KOPT-K1 (cell line): ENCODE data around the gene CCDC47.

ENCODE experiments used
- H3K27ac ChIP-seq: fragments of 200-600 bp; sonication (generic); 2 replicates; pipeline ENCODE4 v1.5.1; 2016; ENCODE audit warnings: antibody characterized with exemption, mild to moderate bottlenecking, low read depth, low read length; ENCODE audit not compliant: poor library complexity, severe bottlenecking
- H3K36me3 ChIP-seq: fragments of 200-600 bp; sonication (generic); 2 replicates; pipeline ENCODE4 v1.5.1; 2017; ENCODE audit warnings: antibody characterized with exemption, mild to moderate bottlenecking, low read length, moderate library complexity; ENCODE audit not compliant: insufficient read depth
- H3K9me3 ChIP-seq: fragments of 200-600 bp; sonication (generic); 2 replicates; pipeline ENCODE4 v1.5.1; 2017; ENCODE audit warnings: antibody characterized with exemption, low read length, mild to moderate bottlenecking; ENCODE audit not compliant: insufficient read depth, poor library complexity, severe bottlenecking

The CCDC47 gene

GRCh38 chr17:63718988-63719387, 54.4 kb downstream of the CCDC47 start:
- Histone ChIP-seq H3K36me3 (peaks cover 52% of the 10 kb centered on the region), H3K27ac (no peak overlapping the region)

GRCh38 chr17:63716426-63716825, 57.0 kb downstream of the CCDC47 start:
- H3K9me3 ChIP-seq, result no peaks in the 10 kb centered on the region
- peaks cover 56% of the 10 kb centered on the region for H3K36me3 ChIP-seq
- H3K27ac ChIP-seq, result no peak overlapping the region

More at GRCh38 chr17:63718988-63719387, 54.4 kb downstream of the CCDC47 start:
- no peaks in the 10 kb centered on the region for H3K9me3 ChIP-seq

- Histone ChIP-seq H3K27ac (no peak overlapping the region), H3K36me3 (peaks cover 73% of the 10 kb centered on the region), H3K9me3 (no peaks in the 10 kb centered on the region)
Measured at GRCh38 chr17:63714550-63715277, 58.7 kb downstream of the CCDC47 start.

- Histone ChIP-seq H3K9me3 (no peaks in the 10 kb centered on the region), H3K36me3 (peaks cover 92% of the 10 kb centered on the region), H3K27ac (no peak overlapping the region)
Measured at GRCh38 chr17:63709110-63709509, 64.3 kb downstream of the CCDC47 start.

DNA sequence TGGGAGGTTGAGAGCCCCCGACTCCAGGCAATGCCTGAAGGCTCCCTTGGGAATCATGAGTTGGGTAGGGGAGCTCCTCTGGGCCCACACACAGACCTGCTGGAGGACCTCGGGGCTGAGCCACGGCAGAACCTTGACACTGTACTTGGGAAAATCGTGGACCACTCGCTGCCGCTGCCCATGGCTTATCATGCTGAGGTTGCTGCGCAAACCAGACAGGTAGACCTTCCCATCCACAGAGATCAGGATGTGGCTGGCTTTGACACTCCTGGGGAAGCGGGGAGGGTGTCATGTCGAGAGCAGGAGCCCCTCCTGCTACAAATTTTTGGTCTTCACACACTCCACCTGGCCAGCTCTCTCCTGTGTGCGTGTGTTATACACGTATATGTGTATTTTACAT, 66.2 kb downstream of the CCDC47 start:
- Histone ChIP-seq H3K9me3 (no peaks in the 10 kb centered on the region), H3K27ac (no peak overlapping the region), H3K36me3 (peaks cover 89% of the 10 kb centered on the region)

- Histone ChIP-seq H3K36me3 (peaks cover 82% of the 10 kb centered on the region), H3K9me3 (no peaks in the 10 kb centered on the region), H3K27ac (no peak overlapping the region)
Measured at GRCh38 chr17:63706336-63707082, 66.9 kb downstream of the CCDC47 start.

- Histone ChIP-seq H3K27ac (no peak overlapping the region), H3K9me3 (no peaks in the 10 kb centered on the region), H3K36me3 (peaks cover 74% of the 10 kb centered on the region)
Measured at GRCh38 chr17:63705657-63706056, 67.7 kb downstream of the CCDC47 start.

DNA sequence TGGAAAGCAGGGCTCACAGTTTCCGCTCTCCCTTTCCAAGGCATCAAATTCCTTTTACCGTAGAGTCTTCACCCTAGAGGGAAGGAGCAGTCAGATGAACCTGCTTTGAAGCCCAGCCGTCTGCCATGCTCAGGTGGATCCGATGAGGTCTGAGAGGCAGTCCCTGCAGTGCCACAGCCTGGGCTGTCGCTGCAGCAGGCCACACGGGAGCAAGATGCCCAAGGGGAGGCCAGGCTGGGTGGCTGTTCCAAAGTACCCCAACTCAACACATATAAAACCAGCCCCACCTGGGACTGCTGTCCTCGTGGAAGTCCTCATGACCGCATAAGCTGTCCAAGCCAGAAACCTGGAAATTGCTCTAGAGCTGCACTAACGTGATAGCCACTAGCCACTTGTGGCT, 68.6 kb downstream of the CCDC47 start:
- H3K36me3 ChIP-seq, result peaks cover 66% of the 10 kb centered on the region
- no peak overlapping the region for H3K27ac ChIP-seq
- no peaks in the 10 kb centered on the region for H3K9me3 ChIP-seq

- H3K9me3 ChIP-seq, result no peaks in the 10 kb centered on the region
- H3K27ac ChIP-seq, result no peak overlapping the region
- H3K36me3 ChIP-seq, result peaks cover 60% of the 10 kb centered on the region
Measured at GRCh38 chr17:63704259-63704576, 69.2 kb downstream of the CCDC47 start.

DNA sequence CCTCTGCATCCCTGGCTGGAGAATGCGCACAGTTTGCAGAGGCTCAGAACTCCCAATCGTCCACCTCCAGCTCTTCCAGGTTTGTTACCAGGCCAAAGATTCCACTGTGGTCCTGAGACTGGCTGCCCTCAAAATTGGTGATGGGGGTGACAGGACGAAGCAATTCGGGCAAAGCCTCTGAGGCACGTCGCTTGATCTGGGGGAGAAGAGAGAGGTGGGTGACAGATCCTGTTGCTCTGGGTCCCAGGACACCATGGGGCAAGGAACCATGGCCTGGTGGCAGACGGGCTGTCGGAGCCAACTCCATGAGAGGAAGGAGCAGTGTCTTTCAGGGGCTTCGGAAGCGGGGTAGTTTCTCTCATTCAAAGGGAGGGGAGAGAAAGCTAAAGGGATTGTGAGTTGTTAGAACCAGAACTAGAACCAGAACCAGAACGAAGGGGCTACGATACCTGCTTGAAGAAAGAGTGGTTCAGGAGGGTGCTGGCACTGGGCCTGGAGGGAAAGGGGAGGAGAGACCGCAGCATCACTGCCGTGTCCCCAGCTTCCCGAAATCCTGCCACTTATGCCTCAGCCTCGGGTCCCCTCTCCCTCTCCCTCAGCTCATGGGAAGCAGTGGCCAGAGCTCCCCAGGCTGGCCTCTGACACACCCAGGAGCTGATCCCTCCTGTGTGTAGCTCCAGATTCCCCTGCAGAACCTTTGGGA, 69.7 kb downstream of the CCDC47 start:
- Histone ChIP-seq H3K9me3 (no peaks in the 10 kb centered on the region), H3K27ac (no peak overlapping the region), H3K36me3 (peaks cover 54% of the 10 kb centered on the region)

DNA sequence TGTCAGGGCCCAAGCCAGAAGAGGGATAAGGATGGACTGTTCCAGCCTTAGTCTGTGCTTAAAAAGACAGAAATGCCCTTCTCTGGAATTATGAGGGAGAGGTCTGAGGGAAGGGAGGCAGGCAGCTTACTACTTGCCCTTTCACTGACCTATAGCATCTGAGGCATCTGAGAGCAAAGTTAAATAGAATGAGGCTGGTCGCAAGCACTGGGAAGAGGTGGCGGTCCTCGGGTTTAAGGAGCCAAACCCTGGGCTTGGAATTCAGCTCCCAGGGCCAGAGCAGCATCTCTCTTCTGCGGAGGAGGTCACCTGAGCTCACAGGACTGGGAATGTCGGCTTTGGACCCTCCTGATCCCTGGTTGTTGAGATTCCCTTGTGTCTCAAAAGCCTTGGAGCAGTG, 70.4 kb downstream of the CCDC47 start:
- peaks cover 48% of the 10 kb centered on the region for H3K36me3 ChIP-seq
- H3K9me3 ChIP-seq, result no peaks in the 10 kb centered on the region
- peak overlapping the region; percentile 69 for H3K27ac ChIP-seq

DNA sequence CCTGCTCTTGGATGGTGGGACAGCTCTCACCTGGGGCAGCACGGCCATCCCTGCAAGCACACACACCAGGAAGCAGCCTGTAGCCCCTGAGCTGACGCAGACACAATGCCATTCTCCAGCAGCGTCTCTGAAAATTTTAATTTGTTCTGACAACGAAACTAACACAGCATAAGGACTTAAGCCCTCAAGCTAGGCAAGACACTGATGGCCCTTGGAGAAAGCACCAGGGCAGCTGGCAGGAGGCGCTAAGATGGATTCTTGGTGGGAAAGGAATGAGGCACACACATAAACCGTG, 70.7 kb downstream of the CCDC47 start:
- Histone ChIP-seq H3K9me3 (no peaks in the 10 kb centered on the region), H3K36me3 (peaks cover 46% of the 10 kb centered on the region), H3K27ac (peak overlapping the region; percentile 69)

DNA sequence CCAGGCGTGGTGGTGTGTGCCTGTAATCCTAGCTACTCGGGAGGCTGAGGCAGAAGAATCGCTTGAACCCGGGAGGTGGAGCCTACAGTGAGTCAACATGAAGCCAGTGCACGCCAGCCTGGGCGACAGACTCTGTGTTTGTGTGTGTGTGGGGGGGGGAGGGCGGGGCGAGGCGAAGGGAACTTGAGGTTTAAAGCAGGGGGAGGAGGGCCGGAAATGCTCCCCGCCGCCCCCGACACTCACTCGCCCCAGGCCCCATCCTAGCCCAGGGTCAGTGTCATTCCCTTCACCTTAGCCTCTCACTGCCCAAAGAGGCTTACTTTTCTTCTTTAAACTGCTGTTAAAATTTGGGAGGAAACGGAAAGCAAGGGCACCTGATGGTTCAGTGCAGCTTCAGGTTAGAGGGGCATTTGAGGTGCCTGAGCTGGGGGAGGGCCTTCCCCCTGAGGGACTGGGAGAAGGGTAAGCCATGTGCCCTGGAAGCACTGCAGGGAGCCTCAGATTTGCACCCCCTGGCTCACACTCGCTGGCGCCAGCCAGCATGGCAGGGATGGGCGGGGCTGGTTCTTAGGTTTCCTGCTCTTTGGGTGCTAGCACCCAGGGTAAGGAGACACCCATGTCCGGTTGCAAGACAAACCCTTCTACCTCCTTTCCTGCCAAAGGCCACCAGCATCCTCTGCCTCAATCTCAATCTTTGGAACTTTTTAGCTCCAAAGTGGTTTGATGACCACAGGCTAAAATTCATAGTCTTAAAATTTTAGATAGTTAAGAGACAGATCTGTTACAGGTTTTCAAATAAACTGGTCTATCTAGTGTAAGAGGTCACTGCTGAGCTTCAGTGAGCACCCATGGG, 71.3 kb downstream of the CCDC47 start:
- peaks cover 49% of the 10 kb centered on the region for H3K36me3 ChIP-seq
- H3K9me3 ChIP-seq, result no peaks in the 10 kb centered on the region
- peak overlapping the region; percentile 69 for H3K27ac ChIP-seq

DNA sequence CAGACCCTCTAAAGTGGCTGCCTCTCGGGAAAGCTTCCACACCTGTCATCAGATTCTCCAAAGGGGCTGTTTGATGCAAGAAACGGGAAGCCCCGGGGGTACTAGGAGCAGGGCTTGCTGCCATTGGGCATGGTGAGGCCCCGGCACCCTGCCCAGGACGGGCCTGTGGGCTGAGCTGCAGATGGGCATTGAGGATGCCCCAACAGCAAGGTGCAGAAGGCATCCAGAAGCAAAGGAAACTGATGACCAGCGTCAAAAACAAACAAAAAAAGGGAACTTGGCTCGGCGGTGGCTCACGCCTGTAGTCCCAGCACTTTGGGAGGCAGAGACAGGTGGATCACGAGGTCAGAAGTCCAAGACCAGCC, 72.0 kb downstream of the CCDC47 start:
- Histone ChIP-seq H3K36me3 (peaks cover 49% of the 10 kb centered on the region), H3K27ac (peak overlapping the region; percentile 69), H3K9me3 (no peaks in the 10 kb centered on the region)
